Endothelial cell of umbilical vein (primary cell): ENCODE measurements around the gene IKZF3. TPM values are rescaled to one million over a fixed set of nuclear protein-coding genes. Genes with fewer than 3 reads are reported as not detected.

Experiments used
- BruUV-seq: library from RNA; stranded (reverse); fragments of 400-500 nt; replicated peaks from 2 replicates; lab custom pipeline; 2021; lab: Mats Ljungman, UMichigan
- CTCF ChIA-PET: fragments of 300-600, 350-600 bp; sonication (Branson Sonifier 250); formaldehyde crosslinking; loops from one replicate; lab custom pipeline; 2021; ENCODE audit warnings: antibody characterized with exemption, inconsistent platforms; lab: Charles Lee
- POLR2A ChIA-PET: fragments of 300-600, 350-600 bp; sonication (Branson Sonifier 250); formaldehyde crosslinking; loops from one replicate; lab custom pipeline; 2021; ENCODE audit warnings: antibody characterized with exemption, inconsistent platforms; lab: Charles Lee
- DNase-seq: peaks from one replicate; pipeline ENCODE4 v3.0.0-alpha.2; 2011; ENCODE audit warnings: low read depth, low spot score
- FAIRE-seq: peaks from 2 replicates; lab custom pipeline; 2011; peaks lifted over from hg19 to GRCh38; lab: Jason Lieb, UNC
- H2AFZ ChIP-seq: 2 replicates; pipeline ENCODE4 v1.6.0; 2012; ENCODE audit warnings: low read depth, low read length, control low read depth, inconsistent platforms
- H3K27ac ChIP-seq: 2 replicates; pipeline ENCODE4 v1.5.1; 2011; ENCODE audit warnings: low read depth, mild to moderate bottlenecking, control low read depth, low read length, moderate library complexity; ENCODE audit not compliant: insufficient read depth
- H3K27me3 ChIP-seq, 2 experiments: 2 replicates each; pipeline versions ENCODE4 v1.6.0 to v1.6.1; 2011; ENCODE audit warnings: low read length in 2 of 2, mixed read lengths in 1 of 2; ENCODE audit not compliant: control insufficient read depth in 2 of 2, insufficient read depth in 2 of 2
- H3K36me3 ChIP-seq, 2 experiments: 2 replicates in 1 of 2; 3 replicates in 1 of 2; pipeline ENCODE4 v1.5.1; 2011; ENCODE audit warnings: low read length in 2 of 2, mild to moderate bottlenecking in 1 of 2, moderate library complexity in 1 of 2; ENCODE audit not compliant: control insufficient read depth in 2 of 2, insufficient read depth in 2 of 2; ENCODE audit errors: extremely low read depth in 1 of 2
- H3K4me1 ChIP-seq: 3 replicates; pipeline ENCODE4 v1.5.1; 2011; ENCODE audit warnings: mild to moderate bottlenecking, low read length; ENCODE audit not compliant: control insufficient read depth, insufficient read depth; ENCODE audit errors: extremely low read depth
- H3K4me2 ChIP-seq: 2 replicates; pipeline ENCODE4 v1.6.1; 2011; ENCODE audit warnings: low read length, control low read depth, mixed read lengths; ENCODE audit not compliant: insufficient read depth
- H3K4me3 ChIP-seq, 3 experiments: fragments of 200-600 bp in 1 of 3; sonication (generic), shearing (Covaris generic) in 1 of 3; replicated peaks in 1 of 3; 2 replicates each; pipeline ENCODE4 v1.5.1; 2011 to 2016; ENCODE audit warnings: control low read depth in 3 of 3, low read length in 3 of 3, mild to moderate bottlenecking in 2 of 3, inconsistent platforms in 1 of 3, low read depth in 1 of 3, moderate library complexity in 1 of 3; ENCODE audit not compliant: insufficient read depth in 1 of 3
- H3K79me2 ChIP-seq: 2 replicates; pipeline ENCODE4 v1.6.0; 2012; ENCODE audit warnings: low read length, inconsistent platforms; ENCODE audit not compliant: control insufficient read depth, insufficient read depth
- H3K9ac ChIP-seq: replicated peaks from 2 replicates; pipeline ENCODE3; 2011; ENCODE audit warnings: low read length, control low read depth; ENCODE audit not compliant: insufficient read depth; ENCODE audit errors: extremely low read depth
- H3K9me1 ChIP-seq: replicated peaks from 3 replicates; pipeline ENCODE4 v1.6.0; 2011; ENCODE audit warnings: mild to moderate bottlenecking, low read length; ENCODE audit not compliant: control insufficient read depth, insufficient read depth; ENCODE audit errors: extremely low read depth
- H3K9me3 ChIP-seq: replicated peaks from 2 replicates; pipeline ENCODE4 v1.5.1; 2012; ENCODE audit warnings: low read length, inconsistent platforms; ENCODE audit not compliant: control insufficient read depth, insufficient read depth
- H4K20me1 ChIP-seq: replicated peaks from 2 replicates; pipeline ENCODE3; 2011; ENCODE audit warnings: mild to moderate bottlenecking, low read length; ENCODE audit not compliant: control insufficient read depth, insufficient read depth; ENCODE audit errors: extremely low read depth
- EZH2 ChIP-seq: IDR thresholded peaks from 2 replicates; pipeline ENCODE4 v1.6.1; 2012; ENCODE audit warnings: borderline replicate concordance, low read depth, mild to moderate bottlenecking, moderate library complexity, low read length, inconsistent platforms; ENCODE audit not compliant: severe bottlenecking
- FOS ChIP-seq: IDR thresholded peaks from 2 replicates; pipeline ENCODE4 v1.6.1; 2011; ENCODE audit warnings: mild to moderate bottlenecking, low read length, moderate library complexity, borderline replicate concordance; ENCODE audit not compliant: insufficient read depth
- GATA2 ChIP-seq: IDR thresholded peaks from 2 replicates; pipeline ENCODE4 v1.7.0; 2011; ENCODE audit warnings: low read depth, mild to moderate bottlenecking, moderate library complexity, mixed read lengths, low read length; ENCODE audit not compliant: insufficient read length, insufficient read depth
- JUN ChIP-seq: IDR thresholded peaks from 2 replicates; pipeline ENCODE4 v1.6.1; 2011; ENCODE audit warnings: borderline replicate concordance, low read depth; ENCODE audit not compliant: insufficient read length, insufficient read depth
- MYC ChIP-seq: IDR thresholded peaks from one replicate; pipeline ENCODE4 v1.6.1; 2011; ENCODE audit warnings: mild to moderate bottlenecking, low read depth, low read length
- POLR2A ChIP-seq: IDR thresholded peaks from 2 replicates; pipeline ENCODE4 v1.6.1; 2012; ENCODE audit warnings: low read depth, mild to moderate bottlenecking, control low read depth, low read length
- POLR2AphosphoS5 ChIP-seq: IDR thresholded peaks from 2 replicates; pipeline ENCODE4 v1.6.1; 2012; ENCODE audit warnings: low read depth, mild to moderate bottlenecking, control low read depth, low read length, moderate library complexity; ENCODE audit not compliant: insufficient read depth
- dilution Hi-C: fragments of 300-500 bp; cut with MboI; formaldehyde crosslinking; loops from one replicate; pipeline ENCODE4 v1.15.0; 2019; ENCODE audit warnings: low sequenced_read_pairs; ENCODE audit not compliant: extremely low pct_ligation_motif_present
- intact Hi-C: fragments of 100-400 bp; cut with micrococcal nuclease; formaldehyde crosslinking; loops from one replicate; pipeline ENCODE4 v1.10.0; 2022
- polyA plus RNA-seq, 4 experiments: library from polyadenylated mRNA; depleted of rRNA in 3 of 4; stranded (reverse) in 3 of 4; unstranded in 1 of 4; fragments of >200 nt; gene quantifications; 2 replicates each; pipeline versions ENCODE4 v1.2.1 to v1.2.3, GENCODE V29; 2011 to 2012; ENCODE audit warnings: missing spikeins in 1 of 4
- total RNA-seq: library from RNA; stranded (reverse); gene quantifications from 2 replicates; pipeline ENCODE4 v1.2.3, GENCODE V29; 2021
- TF ChIP-seq, protein P1 (sequence below), 2 donors: IDR thresholded peaks; 1 replicate in 1 of 2; 2 replicates in 1 of 2; pipeline ENCODE4 v1.5.1; 2011; ENCODE audit warnings: low read length in 2 of 2, mild to moderate bottlenecking in 2 of 2, moderate library complexity in 2 of 2, control low read depth in 1 of 2, inconsistent platforms in 1 of 2, low read depth in 1 of 2; ENCODE audit not compliant: insufficient read depth in 1 of 2; ENCODE audit errors: extremely low read depth in 1 of 2
- TF ChIP-seq, protein P2 (sequence below): IDR thresholded peaks from 2 replicates; pipeline ENCODE4 v1.6.1; 2011; ENCODE audit not compliant: insufficient read depth, insufficient read length

IKZF3 gene
- total and polyA plus RNA-seq, 2 donors (not counting 3 experiments of a cell fraction or from before 2014, with no cell fraction given), result not detected

DNA sequence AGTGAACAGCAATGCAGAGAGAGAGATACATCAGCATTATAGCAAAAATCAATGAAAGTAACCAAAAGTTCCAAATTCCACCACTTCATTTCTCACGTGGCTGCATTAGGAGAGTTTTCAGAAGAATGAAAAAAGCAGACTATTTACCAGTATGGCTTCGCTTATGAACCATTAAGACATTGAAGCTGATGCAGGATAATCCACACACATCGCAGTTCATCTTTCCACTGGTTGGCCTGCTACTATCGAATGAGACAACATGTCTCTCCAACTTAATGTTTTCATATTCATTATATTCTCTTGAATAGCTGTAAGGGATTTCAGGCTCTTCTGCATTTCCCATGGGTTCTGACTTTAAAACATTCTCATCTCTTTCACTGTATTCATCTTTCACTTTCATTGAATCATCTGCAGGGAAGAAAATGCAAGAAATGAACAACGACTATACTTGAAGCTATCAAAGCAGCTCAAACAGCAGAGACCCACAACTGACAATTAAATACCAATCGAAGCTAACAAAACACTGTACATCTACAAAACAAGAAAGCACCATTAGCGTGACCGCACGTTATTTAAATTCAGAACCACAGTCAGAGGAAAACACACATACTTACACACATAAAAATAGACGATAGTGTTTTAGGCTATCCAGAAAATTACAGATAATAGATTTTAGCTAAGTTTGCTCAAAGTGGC is 71.4 kb downstream of the IKZF3 start:
- no TSS peak for BruUV-seq
- Histone ChIP-seq H3K4me3 (no peak overlapping the region), H3K27me3 (peaks cover 36 to 55% of the 10 kb centered on the region in 2 experiments), H3K4me1 (no peaks in the 10 kb centered on the region), H2AFZ (no peak overlapping the region), H4K20me1 (no peaks in the 10 kb centered on the region), H3K9ac (no peak overlapping the region), H3K79me2 (no peaks in the 10 kb centered on the region), H3K9me1 (no peaks in the 10 kb centered on the region), H3K27ac (no peak overlapping the region), H3K9me3 (no peaks in the 10 kb centered on the region), H3K4me2 (no peak overlapping the region), H3K36me3 (no peaks in the 10 kb centered on the region)
- dilution Hi-C loops, result no loop called here
- TF ChIP-seq GATA2, result no peak
- TF ChIP-seq, protein P1, sequence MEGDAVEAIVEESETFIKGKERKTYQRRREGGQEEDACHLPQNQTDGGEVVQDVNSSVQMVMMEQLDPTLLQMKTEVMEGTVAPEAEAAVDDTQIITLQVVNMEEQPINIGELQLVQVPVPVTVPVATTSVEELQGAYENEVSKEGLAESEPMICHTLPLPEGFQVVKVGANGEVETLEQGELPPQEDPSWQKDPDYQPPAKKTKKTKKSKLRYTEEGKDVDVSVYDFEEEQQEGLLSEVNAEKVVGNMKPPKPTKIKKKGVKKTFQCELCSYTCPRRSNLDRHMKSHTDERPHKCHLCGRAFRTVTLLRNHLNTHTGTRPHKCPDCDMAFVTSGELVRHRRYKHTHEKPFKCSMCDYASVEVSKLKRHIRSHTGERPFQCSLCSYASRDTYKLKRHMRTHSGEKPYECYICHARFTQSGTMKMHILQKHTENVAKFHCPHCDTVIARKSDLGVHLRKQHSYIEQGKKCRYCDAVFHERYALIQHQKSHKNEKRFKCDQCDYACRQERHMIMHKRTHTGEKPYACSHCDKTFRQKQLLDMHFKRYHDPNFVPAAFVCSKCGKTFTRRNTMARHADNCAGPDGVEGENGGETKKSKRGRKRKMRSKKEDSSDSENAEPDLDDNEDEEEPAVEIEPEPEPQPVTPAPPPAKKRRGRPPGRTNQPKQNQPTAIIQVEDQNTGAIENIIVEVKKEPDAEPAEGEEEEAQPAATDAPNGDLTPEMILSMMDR (IDR thresholded peaks at IDR 0.05; ENCODE audit: extremely low read depth in 1 of 2, insufficient read depth in 1 of 2, low read depth in 1 of 2, low read length in 2 of 2), result no peak
- no peak for TF ChIP-seq MYC
- no peak for TF ChIP-seq POLR2A
- TF ChIP-seq JUN, result no peak
- no peak for TF ChIP-seq EZH2
- no peak for TF ChIP-seq POLR2AphosphoS5
- no peak for TF ChIP-seq FOS
- TF ChIP-seq, protein P2, sequence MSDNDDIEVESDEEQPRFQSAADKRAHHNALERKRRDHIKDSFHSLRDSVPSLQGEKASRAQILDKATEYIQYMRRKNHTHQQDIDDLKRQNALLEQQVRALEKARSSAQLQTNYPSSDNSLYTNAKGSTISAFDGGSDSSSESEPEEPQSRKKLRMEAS, result no peak
- DNase-seq (no peak), FAIRE-seq (no peak)
- ChIA-PET POLR2A (no interaction called here), CTCF (no interaction called here)
- intact Hi-C loops, result no loop called here
